Measurements from ENCODE around the gene UBE3A.

UBE3A gene

DNA sequence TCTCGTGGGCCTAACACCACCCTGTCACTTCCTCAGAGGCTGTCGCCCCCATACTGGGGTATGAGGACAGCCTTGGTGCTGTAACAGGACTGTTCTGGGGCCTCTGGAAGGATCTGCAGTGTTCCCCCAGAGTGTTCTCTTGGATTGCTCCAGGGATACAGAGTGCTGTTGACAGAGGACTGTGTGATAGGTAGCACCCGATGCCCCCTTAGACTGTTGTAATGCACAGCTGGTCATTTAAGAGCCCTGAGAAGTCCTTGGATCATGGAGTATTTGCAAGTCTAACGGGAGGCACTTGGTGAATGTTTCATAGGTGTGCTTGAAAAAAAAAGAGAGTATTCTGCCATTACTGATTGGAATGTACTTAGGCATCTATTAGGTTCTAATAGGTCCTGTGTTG is 35.4 kb upstream of the UBE3A start:
- no peak for TF ChIP-seq EZH2phosphoT487 (conservative IDR thresholded peaks at IDR 0.05; ENCODE audit: low read length)
- TF ChIP-seq CTCF (IDR thresholded peaks at IDR 0.05; ENCODE audit: insufficient read depth, low read length, poor library complexity, severe bottlenecking) = no peak
- Histone ChIP-seq H3K9me2 (replicated peaks; ENCODE audit: insufficient read depth, low read length) (no peaks in the 10 kb centered on the region), H3K9ac (ENCODE audit: low read length) (no peak overlapping the region), H3K36me3 (ENCODE audit: low read length) (no peaks in the 10 kb centered on the region), H3K27ac (ENCODE audit: low read depth, low read length) (no peak overlapping the region), H2AFZ (ENCODE audit: low read depth, low read length, severe bottlenecking) (no peak overlapping the region), H3K79me2 (ENCODE audit: insufficient read depth, low read length) (no peaks in the 10 kb centered on the region), H3F3A (ENCODE audit: insufficient read depth) (no peaks in the 10 kb centered on the region), H3K4me2 (ENCODE audit: low read depth, low read length, poor library complexity, severe bottlenecking) (no peak overlapping the region), H4K20me1 (ENCODE audit: low read depth, low read length) (no peaks in the 10 kb centered on the region), H3K27me3 (ENCODE audit: low read length) (no peaks in the 10 kb centered on the region), H3K9me3 (ENCODE audit: insufficient read depth, low read length) (no peaks in the 10 kb centered on the region), H3K4me3 (ENCODE audit: insufficient read depth, low read length, poor library complexity, severe bottlenecking) (no peak overlapping the region)

GRCh38 chr15:25470230-25470629 is 31.4 kb upstream of the UBE3A start:
- Histone ChIP-seq H4K20me1 (ENCODE audit: low read depth, low read length) (no peaks in the 10 kb centered on the region), H3K9me3 (ENCODE audit: insufficient read depth, low read length) (no peaks in the 10 kb centered on the region), H3K27me3 (ENCODE audit: low read length) (no peaks in the 10 kb centered on the region), H3K36me3 (ENCODE audit: low read length) (no peaks in the 10 kb centered on the region), H3K9me2 (replicated peaks; ENCODE audit: insufficient read depth, low read length) (no peaks in the 10 kb centered on the region), H2AFZ (ENCODE audit: low read depth, low read length, severe bottlenecking) (no peak overlapping the region), H3K27ac (ENCODE audit: low read depth, low read length) (no peak overlapping the region), H3K4me3 (ENCODE audit: insufficient read depth, low read length, poor library complexity, severe bottlenecking) (no peak overlapping the region), H3K4me2 (ENCODE audit: low read depth, low read length, poor library complexity, severe bottlenecking) (no peak overlapping the region), H3K79me2 (ENCODE audit: insufficient read depth, low read length) (no peaks in the 10 kb centered on the region), H3K9ac (ENCODE audit: low read length) (no peak overlapping the region), H3F3A (ENCODE audit: insufficient read depth) (no peaks in the 10 kb centered on the region)
- TF ChIP-seq EZH2phosphoT487 (conservative IDR thresholded peaks at IDR 0.05; ENCODE audit: low read length) (no peak), CTCF (IDR thresholded peaks at IDR 0.05; ENCODE audit: insufficient read depth, low read length, poor library complexity, severe bottlenecking) (no peak)

DNA sequence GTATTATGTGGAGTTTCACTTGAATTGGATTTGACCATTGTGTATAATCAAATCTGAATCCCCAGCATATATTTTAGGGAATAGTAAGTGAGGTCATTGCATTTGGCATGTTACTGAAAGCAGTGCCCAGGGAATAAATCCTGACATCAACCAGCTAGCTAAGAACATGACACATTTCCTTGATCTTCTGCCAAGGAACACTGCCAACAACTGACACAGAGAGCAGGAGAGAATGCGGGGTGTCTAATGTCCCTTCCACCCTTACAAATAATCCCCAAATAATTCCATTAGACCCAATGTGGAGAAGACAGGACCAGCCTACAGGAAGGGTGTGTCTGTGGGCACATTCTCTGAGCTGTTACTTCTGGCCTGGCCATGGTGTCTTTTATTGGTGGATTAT is 30.6 kb upstream of the UBE3A start:
- Histone ChIP-seq H4K20me1 (ENCODE audit: low read depth, low read length) (no peaks in the 10 kb centered on the region), H3K79me2 (ENCODE audit: insufficient read depth, low read length) (no peaks in the 10 kb centered on the region), H3K27me3 (ENCODE audit: low read length) (no peaks in the 10 kb centered on the region), H3K36me3 (ENCODE audit: low read length) (no peaks in the 10 kb centered on the region), H3K9me2 (replicated peaks; ENCODE audit: insufficient read depth, low read length) (no peaks in the 10 kb centered on the region), H3K4me3 (ENCODE audit: insufficient read depth, low read length, poor library complexity, severe bottlenecking) (no peak overlapping the region), H3F3A (ENCODE audit: insufficient read depth) (no peaks in the 10 kb centered on the region), H3K27ac (ENCODE audit: low read depth, low read length) (no peak overlapping the region), H3K4me2 (ENCODE audit: low read depth, low read length, poor library complexity, severe bottlenecking) (no peak overlapping the region), H2AFZ (ENCODE audit: low read depth, low read length, severe bottlenecking) (no peak overlapping the region), H3K9ac (ENCODE audit: low read length) (no peak overlapping the region), H3K9me3 (ENCODE audit: insufficient read depth, low read length) (no peaks in the 10 kb centered on the region)
- no peak for TF ChIP-seq CTCF (IDR thresholded peaks at IDR 0.05; ENCODE audit: insufficient read depth, low read length, poor library complexity, severe bottlenecking)
- no peak for TF ChIP-seq EZH2phosphoT487 (conservative IDR thresholded peaks at IDR 0.05; ENCODE audit: low read length)

GRCh38 chr15:25468611-25469010 is 29.8 kb upstream of the UBE3A start:
- Histone ChIP-seq H3K79me2 (ENCODE audit: insufficient read depth, low read length) (no peaks in the 10 kb centered on the region), H3K4me3 (ENCODE audit: insufficient read depth, low read length, poor library complexity, severe bottlenecking) (no peak overlapping the region), H3K9ac (ENCODE audit: low read length) (no peak overlapping the region), H3K36me3 (ENCODE audit: low read length) (no peaks in the 10 kb centered on the region), H3K27ac (ENCODE audit: low read depth, low read length) (no peak overlapping the region), H3K4me2 (ENCODE audit: low read depth, low read length, poor library complexity, severe bottlenecking) (no peak overlapping the region), H3K9me2 (replicated peaks; ENCODE audit: insufficient read depth, low read length) (no peaks in the 10 kb centered on the region), H2AFZ (ENCODE audit: low read depth, low read length, severe bottlenecking) (no peak overlapping the region), H4K20me1 (ENCODE audit: low read depth, low read length) (no peaks in the 10 kb centered on the region), H3F3A (ENCODE audit: insufficient read depth) (no peaks in the 10 kb centered on the region), H3K27me3 (ENCODE audit: low read length) (no peaks in the 10 kb centered on the region), H3K9me3 (ENCODE audit: insufficient read depth, low read length) (no peaks in the 10 kb centered on the region)
- TF ChIP-seq EZH2phosphoT487 (conservative IDR thresholded peaks at IDR 0.05; ENCODE audit: low read length) (no peak), CTCF (IDR thresholded peaks at IDR 0.05; ENCODE audit: insufficient read depth, low read length, poor library complexity, severe bottlenecking) (no peak)
